ENCODE data around the gene SOWAHB.

GRCh38 chr4:76896048-76896447 lies 1.9 kb downstream of the SOWAHB start:
- TF ChIP-seq CTCF (IDR thresholded peaks at IDR 0.05), result no peak
- TF ChIP-seq POLR2A (IDR thresholded peaks at IDR 0.05), result no peak

All from uterus (tissue), 2 donors.